Upper lobe of left lung (tissue), 6 donors: Measurements from ENCODE around the gene USP31. TPM values are rescaled to one million over a fixed set of nuclear protein-coding genes. Genes with fewer than 3 reads are reported as not detected.

Source experiments
- ATAC-seq, 2 donors: fragments of 200-7000 bp; cut with Tn5 transposase; one replicate each; pipeline ENCODE4 v1.9.1; 2022; ENCODE audit warnings: mild to moderate bottlenecking in 2 of 2, moderate library complexity in 2 of 2; ENCODE audit not compliant: low FRiP score in 2 of 2
- DNase-seq, 2 donors: peaks; one replicate each; pipeline ENCODE4 v3.0.0-alpha.2; 2019 to 2020
- H3K27ac ChIP-seq, 4 donors: fragments of 200-600 bp; sonication (generic); one replicate each; pipeline ENCODE4 v1.5.1; 2016 to 2019
- H3K27me3 ChIP-seq, 4 donors: fragments of 200-600 bp; sonication (generic); one replicate each; pipeline ENCODE4 v1.5.1; 2017 to 2019
- H3K36me3 ChIP-seq, 4 donors: fragments of 200-600 bp; sonication (generic); one replicate each; pipeline ENCODE4 v1.5.1; 2016 to 2019
- H3K4me1 ChIP-seq, 4 donors: fragments of 200-600 bp; sonication (generic); one replicate each; pipeline ENCODE4 v1.5.1; 2018 to 2019
- H3K4me3 ChIP-seq, 4 donors: fragments of 200-600 bp; sonication (generic); one replicate each; pipeline ENCODE4 v1.5.1; 2017 to 2019; ENCODE audit warnings: mild to moderate bottlenecking in 2 of 4, moderate library complexity in 1 of 4
- H3K9me3 ChIP-seq, 4 donors: fragments of 200-600 bp; sonication (generic); one replicate each; pipeline ENCODE4 v1.5.1; 2018 to 2019
- EP300 ChIP-seq, 4 donors: sonication (generic); formaldehyde crosslinking; IDR thresholded peaks; one replicate each; pipeline ENCODE4 v1.5.1; 2017; ENCODE audit warnings: antibody characterized with exemption in 4 of 4, control low read depth in 2 of 4
- POLR2A ChIP-seq, 4 donors: fragments of 450-650 bp; IDR thresholded peaks; one replicate each; pipeline ENCODE4 v1.5.1; 2016 to 2017; ENCODE audit warnings: antibody characterized with exemption in 4 of 4, mild to moderate bottlenecking in 2 of 4
- POLR2AphosphoS5 ChIP-seq, 2 donors: sonication (generic); formaldehyde crosslinking; IDR thresholded peaks; one replicate each; pipeline ENCODE4 v1.5.1; 2017; ENCODE audit warnings: antibody characterized with exemption in 2 of 2
- WGBS, 2 donors: methylation state at CpG; one replicate each; pipeline ENCODE4 v1.1.5; 2017 to 2018; 5-methylcytosine and 5-hydroxymethylcytosine counted together
- total RNA-seq, 6 donors: library from RNA; depleted of rRNA in 4 of 6; stranded (reverse); fragments of >200 nt in 4 of 6; gene quantifications; one replicate each; pipeline versions ENCODE4 v1.1.0 to v1.2.1, GENCODE V29; 2016 to 2021
- TF ChIP-seq, protein P1 (sequence below), 6 experiments: fragments of 450-650 bp in 4 of 6; fragments of 200-600 bp in 2 of 6; sonication (generic) in 2 of 6; IDR thresholded peaks; one replicate each; pipeline ENCODE4 v1.5.1; 2016 to 2019; ENCODE audit warnings: antibody characterized with exemption in 6 of 6
- donor health status: DM: no; HTN: no; CAD: no; lungs with moderate emphysema.
- donor health status: DM: no; HTN: yes; CAD: no; lungs with severe emphysema.

The USP31 gene
- total RNA-seq, 6 donors from 2014 or later: 8.8 to 20.2 (median 15.0) TPM

- no peak for ATAC-seq
- H3K4me1 ChIP-seq: no peaks in the 10 kb centered on the region
- WGBS, 2 donors: 16% methylated on average over 3 of the region's 3 CpGs
- no peak for DNase-seq
- H3K9me3 ChIP-seq: no peaks in the 10 kb centered on the region
- H3K4me3 ChIP-seq: no peak overlapping the region
- H3K27me3 ChIP-seq: no peaks in the 10 kb centered on the region
- H3K27ac ChIP-seq: no peak overlapping the region
- no peaks in the 10 kb centered on the region for H3K36me3 ChIP-seq
- TF ChIP-seq POLR2AphosphoS5 (IDR thresholded peaks at IDR 0.05) (no peak), POLR2A (IDR thresholded peaks at IDR 0.05) (no peak), EP300 (IDR thresholded peaks at IDR 0.05) (no peak)
- TF ChIP-seq, protein P1, sequence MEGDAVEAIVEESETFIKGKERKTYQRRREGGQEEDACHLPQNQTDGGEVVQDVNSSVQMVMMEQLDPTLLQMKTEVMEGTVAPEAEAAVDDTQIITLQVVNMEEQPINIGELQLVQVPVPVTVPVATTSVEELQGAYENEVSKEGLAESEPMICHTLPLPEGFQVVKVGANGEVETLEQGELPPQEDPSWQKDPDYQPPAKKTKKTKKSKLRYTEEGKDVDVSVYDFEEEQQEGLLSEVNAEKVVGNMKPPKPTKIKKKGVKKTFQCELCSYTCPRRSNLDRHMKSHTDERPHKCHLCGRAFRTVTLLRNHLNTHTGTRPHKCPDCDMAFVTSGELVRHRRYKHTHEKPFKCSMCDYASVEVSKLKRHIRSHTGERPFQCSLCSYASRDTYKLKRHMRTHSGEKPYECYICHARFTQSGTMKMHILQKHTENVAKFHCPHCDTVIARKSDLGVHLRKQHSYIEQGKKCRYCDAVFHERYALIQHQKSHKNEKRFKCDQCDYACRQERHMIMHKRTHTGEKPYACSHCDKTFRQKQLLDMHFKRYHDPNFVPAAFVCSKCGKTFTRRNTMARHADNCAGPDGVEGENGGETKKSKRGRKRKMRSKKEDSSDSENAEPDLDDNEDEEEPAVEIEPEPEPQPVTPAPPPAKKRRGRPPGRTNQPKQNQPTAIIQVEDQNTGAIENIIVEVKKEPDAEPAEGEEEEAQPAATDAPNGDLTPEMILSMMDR (IDR thresholded peaks at IDR 0.05): no peak
Observed at GRCh38 chr16:23026784-23027362, 122.4 kb downstream of the USP31 start.

- Histone ChIP-seq H3K9me3 (no peaks in the 10 kb centered on the region), H3K4me1 (no peaks in the 10 kb centered on the region), H3K4me3 (no peak overlapping the region), H3K27me3 (no peaks in the 10 kb centered on the region), H3K27ac (no peak overlapping the region), H3K36me3 (no peaks in the 10 kb centered on the region)
- TF ChIP-seq POLR2AphosphoS5 (IDR thresholded peaks at IDR 0.05): no peak
- TF ChIP-seq EP300 (IDR thresholded peaks at IDR 0.05): no peak
- TF ChIP-seq, protein P1 (IDR thresholded peaks at IDR 0.05): no peak
- TF ChIP-seq POLR2A (IDR thresholded peaks at IDR 0.05): no peak
- DNase-seq (no peak), ATAC-seq (no peak)
- WGBS, 2 donors: 78 to 79% methylated on average over 4 of the region's 4 CpGs
Observed at GRCh38 chr16:23025692-23026307, 123.5 kb downstream of the USP31 start.

DNA sequence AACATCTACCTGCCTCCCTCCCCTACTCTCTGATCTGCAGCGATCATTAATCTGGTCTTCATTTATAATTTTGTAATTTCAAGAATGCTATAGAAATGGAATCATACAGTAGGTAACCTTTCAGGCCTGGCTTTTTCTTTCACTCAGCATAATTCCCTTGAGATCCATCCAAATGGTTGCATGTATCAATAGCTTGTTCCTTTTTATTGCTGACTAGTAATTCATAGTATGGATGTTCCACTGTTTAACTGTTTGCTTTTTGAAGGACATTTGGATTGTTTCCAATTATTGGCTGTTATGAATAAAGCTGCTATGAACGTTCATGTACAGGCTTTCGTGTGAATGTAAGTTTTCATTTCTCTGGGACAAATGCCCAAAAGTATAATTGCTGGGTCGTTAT is 125.2 kb downstream of the USP31 start:
- Histone ChIP-seq H3K27me3 (no peaks in the 10 kb centered on the region), H3K9me3 (no peaks in the 10 kb centered on the region), H3K4me1 (no peaks in the 10 kb centered on the region), H3K4me3 (no peak overlapping the region), H3K27ac (no peak overlapping the region), H3K36me3 (no peaks in the 10 kb centered on the region)
- DNase-seq: no peak
- ATAC-seq: no peak
- WGBS, 2 donors: 65 to 67% methylated on average over 4 of the region's 4 CpGs
- TF ChIP-seq EP300 (IDR thresholded peaks at IDR 0.05) (no peak), POLR2AphosphoS5 (IDR thresholded peaks at IDR 0.05) (no peak), POLR2A (IDR thresholded peaks at IDR 0.05) (no peak)
- TF ChIP-seq, protein P1 (IDR thresholded peaks at IDR 0.05): no peak

- DNase-seq: no peak
Observed at GRCh38 chr16:23020084-23020483, 129.2 kb downstream of the USP31 start.

More at GRCh38 chr16:23020084-23020483, 129.2 kb downstream of the USP31 start:
- H3K27ac ChIP-seq: no peak overlapping the region
- no peaks in the 10 kb centered on the region for H3K27me3 ChIP-seq
- no peaks in the 10 kb centered on the region for H3K36me3 ChIP-seq
- no peak overlapping the region for H3K4me3 ChIP-seq
- no peak for TF ChIP-seq EP300 (IDR thresholded peaks at IDR 0.05)
- no peak for TF ChIP-seq POLR2A (IDR thresholded peaks at IDR 0.05)
- TF ChIP-seq, protein P1 (IDR thresholded peaks at IDR 0.05): no peak
- no peak for TF ChIP-seq POLR2AphosphoS5 (IDR thresholded peaks at IDR 0.05)
- 93 to 95% methylated on average over 3 of the region's 3 CpGs for WGBS, 2 donors
- ATAC-seq: no peak
- no peaks in the 10 kb centered on the region for H3K9me3 ChIP-seq
- no peaks in the 10 kb centered on the region for H3K4me1 ChIP-seq
